Peyer's patch (tissue), 4 donors: ENCODE data around the gene LRRK1. TPM values are rescaled to one million over a fixed set of nuclear protein-coding genes. Genes with fewer than 3 reads are reported as not detected.

Experiments
- DNase-seq, 3 donors: peaks; one replicate each; pipeline ENCODE4 v3.0.0-alpha.2; 2017 to 2019
- H3K27ac ChIP-seq, 4 donors: fragments of 200-600 bp; sonication (generic); one replicate each; pipeline ENCODE4 v1.5.1; 2016 to 2019
- H3K27me3 ChIP-seq, 2 donors: fragments of 200-600 bp; sonication (generic); one replicate each; pipeline ENCODE4 v1.5.1; 2019
- H3K36me3 ChIP-seq, 3 donors: fragments of 200-600 bp; sonication (generic); one replicate each; pipeline ENCODE4 v1.5.1; 2016 to 2019
- H3K4me1 ChIP-seq, 4 donors: fragments of 200-600 bp; sonication (generic); one replicate each; pipeline ENCODE4 v1.5.1; 2016 to 2019
- H3K4me3 ChIP-seq, 4 donors: fragments of 200-600 bp; sonication (generic); 1 replicate in 3 of 4; 2 replicates in 1 of 4; pipeline ENCODE4 v1.5.1; 2016 to 2019; ENCODE audit warnings: mild to moderate bottlenecking in 1 of 4
- H3K9me3 ChIP-seq, 4 donors: fragments of 200-600 bp; sonication (generic); one replicate each; pipeline ENCODE4 v1.5.1; 2016 to 2019; ENCODE audit warnings: mild to moderate bottlenecking in 1 of 4
- CTCF ChIP-seq, 6 experiments: fragments of 450-650 bp in 4 of 6; fragments of 200-600 bp in 2 of 6; sonication (generic) in 1 of 6; IDR thresholded peaks; one replicate each; pipeline ENCODE4 v1.5.1; 2017 to 2019; ENCODE audit warnings: antibody characterized with exemption in 6 of 6, mild to moderate bottlenecking in 3 of 6, moderate library complexity in 1 of 6
- POLR2A ChIP-seq, 2 donors: fragments of 450-650 bp; IDR thresholded peaks; one replicate each; pipeline ENCODE4 v1.5.1; 2017; ENCODE audit warnings: antibody characterized with exemption in 2 of 2, mild to moderate bottlenecking in 2 of 2, moderate library complexity in 2 of 2
- total RNA-seq, 4 donors: library from RNA; depleted of rRNA; stranded (reverse); fragments of >200 nt; gene quantifications; one replicate each; pipeline ENCODE4 v1.1.0, GENCODE V29; 2016

LRRK1 gene
- 10 to 100 TPM; 49.2 to 66.0 (median 55.5) TPM for total RNA-seq

DNA sequence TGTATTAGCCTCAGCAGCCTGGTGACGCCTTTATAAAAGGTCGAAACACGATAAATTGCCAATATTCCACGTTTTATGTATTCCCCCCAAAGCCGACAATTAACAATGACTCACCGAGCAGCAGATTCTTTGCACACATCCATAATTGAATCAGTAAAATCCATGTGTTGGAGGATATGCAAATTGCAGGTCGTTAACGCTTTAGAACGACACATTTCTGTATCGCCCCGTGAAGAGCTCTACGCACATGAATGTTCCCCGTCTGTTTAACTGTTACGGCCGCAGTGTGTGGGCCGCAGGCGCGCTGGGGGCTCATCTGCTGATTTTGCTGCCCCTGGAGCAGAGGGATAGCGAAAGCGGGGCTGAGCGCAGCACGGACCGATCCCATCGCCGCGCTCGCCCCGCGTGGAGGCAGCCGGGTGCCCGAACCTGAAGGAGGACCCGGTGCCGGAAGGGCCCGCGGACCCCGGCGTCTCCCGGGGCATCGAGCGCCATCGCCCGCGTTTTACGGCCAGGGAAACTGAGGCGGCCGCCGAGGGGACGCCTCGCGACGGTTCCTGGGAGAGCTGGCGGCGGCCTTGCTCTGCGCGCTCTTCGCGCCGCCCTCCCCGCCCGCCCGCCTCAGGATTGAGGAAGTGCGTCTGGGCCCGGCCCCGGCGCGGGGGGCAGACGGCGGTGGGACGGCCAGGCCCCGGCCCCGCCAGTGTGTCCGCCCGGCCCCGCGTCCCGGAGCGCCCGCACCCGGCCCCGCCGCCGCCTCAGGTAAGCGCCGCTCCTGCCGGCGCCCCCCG lies at the start of gene LRRK1:
Gene LRRK1 (plus strand): TSS at position 668 of the 791 bp plus-strand sequence. CDS start 5,276 bp downstream, outside the sequence.
- peak; percentile 53 to 77 (median 66) for DNase-seq
- H3K9me3 ChIP-seq: no peaks in the 10 kb centered on the region
- peak within 1 kb of the TSS; percentile 74 to 88 (median 82) for H3K27ac ChIP-seq
- H3K4me1 ChIP-seq: peaks cover 0 to 30% (median 12%) of the 10 kb centered on the region in 4 donors
- H3K4me3 ChIP-seq: peak within 1 kb of the TSS; percentile 57 to 91 (median 80)
- TF ChIP-seq CTCF (IDR thresholded peaks at IDR 0.05) (no peak), POLR2A (IDR thresholded peaks at IDR 0.05) (peak in 1 of 2 donors; percentile 28)
- peaks cover 0 to 4% (median 0%) of the 10 kb centered on the region in 3 donors for H3K36me3 ChIP-seq
- no peaks in the 10 kb centered on the region for H3K27me3 ChIP-seq

GRCh38 chr15:100873029-100873677 lies 46.0 kb upstream of the LRRK1 start:
- Histone ChIP-seq H3K4me3 (no peak overlapping the region), H3K27me3 (no peaks in the 10 kb centered on the region), H3K36me3 (no peaks in the 10 kb centered on the region), H3K9me3 (peaks cover 0 to 5% (median 0%) of the 10 kb centered on the region in 4 donors), H3K27ac (no peak overlapping the region), H3K4me1 (no peaks in the 10 kb centered on the region)
- TF ChIP-seq CTCF (IDR thresholded peaks at IDR 0.05): peak; percentile 74 to 98 (median 96)
- no peak for TF ChIP-seq POLR2A (IDR thresholded peaks at IDR 0.05)
- DNase-seq: peak in 2 of 3 donors; percentile 68 to 89

DNA sequence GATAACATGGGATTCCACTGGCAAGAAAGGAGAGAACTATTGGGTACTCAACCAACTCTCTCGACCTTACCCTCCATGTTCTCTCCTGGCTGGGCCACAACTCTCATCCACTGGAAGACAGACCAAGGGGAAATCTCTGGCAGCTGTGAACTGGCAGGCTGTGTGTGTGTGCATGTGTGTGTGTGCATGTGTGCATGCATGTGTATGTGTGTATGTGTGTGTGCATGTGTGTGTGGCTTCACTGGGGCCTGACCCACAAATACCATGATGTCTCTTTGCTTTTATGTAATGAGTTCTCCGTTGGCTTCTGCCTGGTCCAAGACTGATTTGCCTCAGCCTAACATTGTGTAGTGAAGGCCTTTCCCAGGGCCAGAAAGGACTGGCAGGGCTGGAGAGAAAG lies 43.7 kb upstream of the LRRK1 start:
- no peaks in the 10 kb centered on the region for H3K36me3 ChIP-seq
- no peak overlapping the region for H3K4me3 ChIP-seq
- H3K27me3 ChIP-seq: peaks cover 0 to 5% of the 10 kb centered on the region in 2 donors
- H3K27ac ChIP-seq: no peak overlapping the region
- DNase-seq: no peak
- no peak for TF ChIP-seq POLR2A (IDR thresholded peaks at IDR 0.05)
- TF ChIP-seq CTCF (IDR thresholded peaks at IDR 0.05): no peak
- H3K4me1 ChIP-seq: peaks cover 0 to 12% (median 4%) of the 10 kb centered on the region in 4 donors
- H3K9me3 ChIP-seq: no peaks in the 10 kb centered on the region

DNA sequence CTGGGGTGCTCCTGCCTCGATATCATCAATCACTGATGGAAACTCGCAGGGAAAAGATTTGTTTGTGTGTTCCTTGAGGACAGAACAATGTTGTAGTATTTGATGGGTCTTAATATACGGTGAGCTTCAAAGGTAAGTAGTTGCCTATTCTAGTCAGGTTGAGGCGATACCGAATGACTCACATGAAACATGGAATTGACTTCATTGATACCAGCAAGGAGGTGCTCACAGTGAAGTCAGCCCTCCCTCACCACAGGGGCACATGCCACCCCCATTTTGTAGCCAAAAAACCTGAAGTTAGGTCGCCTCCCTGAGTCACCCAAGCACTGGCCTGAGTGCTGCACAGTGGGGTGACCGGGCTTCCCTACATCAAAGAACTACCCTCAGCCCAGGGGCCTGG lies 43.2 kb upstream of the LRRK1 start:
- H3K4me3 ChIP-seq: no peak overlapping the region
- peaks cover 0 to 10% of the 10 kb centered on the region in 2 donors for H3K27me3 ChIP-seq
- no peak for DNase-seq
- H3K4me1 ChIP-seq: peaks cover 0 to 12% (median 4%) of the 10 kb centered on the region in 4 donors
- H3K9me3 ChIP-seq: no peaks in the 10 kb centered on the region
- no peak for TF ChIP-seq CTCF (IDR thresholded peaks at IDR 0.05)
- H3K36me3 ChIP-seq: no peaks in the 10 kb centered on the region
- H3K27ac ChIP-seq: no peak overlapping the region

- H3K4me3 ChIP-seq: no peak overlapping the region
- H3K27ac ChIP-seq: no peak overlapping the region
- no peak for DNase-seq
- peaks cover 0 to 10% of the 10 kb centered on the region in 2 donors for H3K27me3 ChIP-seq
- TF ChIP-seq POLR2A (IDR thresholded peaks at IDR 0.05): no peak
- peaks cover 0 to 12% (median 4%) of the 10 kb centered on the region in 4 donors for H3K4me1 ChIP-seq
- no peaks in the 10 kb centered on the region for H3K36me3 ChIP-seq
- no peaks in the 10 kb centered on the region for H3K9me3 ChIP-seq
Observed at GRCh38 chr15:100877551-100877950, 41.6 kb upstream of the LRRK1 start.

- DNase-seq: no peak
- Histone ChIP-seq H3K4me1 (peaks cover 0 to 12% (median 4%) of the 10 kb centered on the region in 4 donors), H3K4me3 (no peak overlapping the region), H3K27ac (no peak overlapping the region), H3K36me3 (no peaks in the 10 kb centered on the region), H3K9me3 (no peaks in the 10 kb centered on the region), H3K27me3 (peaks cover 0 to 10% of the 10 kb centered on the region in 2 donors)
- TF ChIP-seq CTCF (IDR thresholded peaks at IDR 0.05): no peak
- no peak for TF ChIP-seq POLR2A (IDR thresholded peaks at IDR 0.05)
Observed at GRCh38 chr15:100878130-100878529, 41.0 kb upstream of the LRRK1 start.
